Activated CD8-positive, alpha-beta memory T cell treated with anti-CD3 and anti-CD28 coated beads, Interleukin-2, amount 10 ng/mL, durations not matched to agents 7 days and 5 days (primary cell): ENCODE results near the gene UVSSA. TPM values are rescaled to one million over a fixed set of nuclear protein-coding genes. Genes with fewer than 3 reads are reported as not detected.

Experiments
- ATAC-seq: fragments of 150-1000 bp; cut with Tn5 transposase; one replicate; pipeline ENCODE4 v1.10.0; 2021; ENCODE audit warnings: moderate library complexity
- CTCF ChIA-PET: fragments of 350-600 bp; sonication (Branson Sonifier 250); formaldehyde crosslinking; loops from one replicate; lab custom pipeline; 2021; ENCODE audit warnings: antibody characterized with exemption; lab: Charles Lee
- DNase-seq: peaks from one replicate; pipeline ENCODE4 v3.0.0-alpha.2; 2020
- H3K27ac Mint-ChIP-seq: one replicate; pipeline ENCODE4 v1.8.0; 2021; ENCODE audit warnings: mild to moderate bottlenecking, mixed read lengths
- H3K27me3 Mint-ChIP-seq: one replicate; pipeline ENCODE4 v1.8.0; 2021; ENCODE audit warnings: mixed read lengths
- H3K36me3 Mint-ChIP-seq: one replicate; pipeline ENCODE4 v1.8.0; 2021; ENCODE audit warnings: mild to moderate bottlenecking, mixed read lengths
- H3K4me1 Mint-ChIP-seq: one replicate; pipeline ENCODE4 v1.8.0; 2021; ENCODE audit warnings: mixed read lengths
- H3K4me3 Mint-ChIP-seq: one replicate; pipeline ENCODE4 v1.8.0; 2021; ENCODE audit warnings: mild to moderate bottlenecking, moderate library complexity, mixed read lengths
- H3K9me3 Mint-ChIP-seq: one replicate; pipeline ENCODE4 v1.8.0; 2022; ENCODE audit warnings: low read depth, mixed read lengths
- total RNA-seq, 2 experiments: library from RNA; stranded (reverse); gene quantifications; one replicate each; pipeline ENCODE4 v1.2.3, GENCODE V29; 2021

Gene UVSSA
- total RNA-seq, 2 experiments from 2014 or later, result 18.2 to 25.2 TPM

DNA sequence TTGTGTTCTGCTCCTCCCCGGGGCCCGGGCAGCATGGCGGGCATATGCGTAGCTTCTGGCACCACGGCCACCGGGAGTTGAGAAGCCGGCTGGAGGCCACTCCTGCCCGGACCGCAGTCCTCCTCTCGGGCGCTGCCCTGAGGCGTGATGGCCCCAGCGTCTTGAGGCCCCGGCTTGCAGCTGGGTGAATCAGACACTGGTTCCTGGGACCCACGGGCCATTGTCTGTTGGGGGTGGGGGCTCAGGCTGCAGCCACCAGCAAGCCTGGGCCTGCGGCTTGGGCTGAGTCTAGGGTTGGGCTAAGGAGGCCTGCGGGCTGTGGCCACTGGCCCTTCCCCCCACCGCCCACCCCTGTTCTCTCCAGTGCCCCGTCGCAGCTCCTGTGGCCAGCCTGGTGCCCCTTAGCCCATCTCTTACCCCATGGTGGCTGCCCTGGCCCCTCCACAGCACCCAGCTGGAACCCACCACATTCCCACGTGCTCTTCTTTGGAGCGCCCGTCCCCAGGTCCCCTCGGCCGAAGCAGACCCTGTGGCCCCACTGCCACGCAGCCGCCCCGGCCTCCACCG lies 6.7 kb upstream of the UVSSA start:
- CTCF ChIA-PET, result no interaction called here
- H3K36me3 Mint-ChIP-seq, result peaks cover 45% of the 10 kb centered on the region

DNA sequence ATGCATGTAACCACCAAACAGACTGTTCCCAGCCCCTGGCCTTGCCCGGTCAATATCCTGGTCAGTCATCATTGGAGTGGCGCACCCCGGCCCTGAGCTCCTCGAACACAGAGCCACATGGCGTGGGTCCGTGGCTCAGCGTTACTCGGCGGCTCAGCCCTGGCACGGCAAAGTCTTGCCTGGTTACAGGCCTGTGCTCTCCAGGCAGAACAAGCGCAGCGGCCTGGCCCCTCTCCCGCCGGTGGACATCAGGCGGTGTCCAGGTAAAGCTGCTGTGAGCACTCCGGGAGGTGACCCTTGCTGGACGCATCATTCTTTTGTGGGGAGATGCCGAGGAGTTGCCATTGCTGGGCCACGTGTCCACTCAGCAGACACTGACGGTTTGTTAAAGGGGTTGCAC lies 6.1 kb upstream of the UVSSA start:
- H3K36me3 Mint-ChIP-seq, result peaks cover 45% of the 10 kb centered on the region

More for the DNA sequence above, 6.7 kb upstream of the UVSSA start:
- Mint-ChIP-seq H3K4me1 (peaks cover 22% of the 10 kb centered on the region), H3K9me3 (no peaks in the 10 kb centered on the region), H3K27ac (no peak overlapping the region), H3K4me3 (no peak overlapping the region), H3K27me3 (no peaks in the 10 kb centered on the region)
- ATAC-seq (no peak), DNase-seq (no peak)

DNA sequence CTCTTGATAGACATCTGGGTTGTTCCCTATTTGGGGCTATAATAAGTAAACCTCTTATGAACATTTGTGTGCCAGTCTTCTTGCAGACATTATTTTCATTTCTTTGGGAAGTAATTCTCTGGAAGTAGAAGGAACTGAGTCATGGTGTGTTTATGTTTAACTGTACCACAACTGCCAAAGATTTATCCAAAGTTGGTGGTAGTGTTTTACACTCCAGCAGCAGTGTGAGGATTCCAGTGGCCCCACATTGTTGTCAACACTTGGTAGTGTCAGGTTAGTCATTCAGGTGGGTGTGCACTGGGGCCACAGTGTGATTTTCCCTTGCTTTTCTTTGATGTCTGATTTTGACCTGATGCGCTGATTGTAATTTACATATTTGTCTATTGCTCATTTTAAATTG lies 5.0 kb upstream of the UVSSA start:
- CTCF ChIA-PET, result no interaction called here
- DNase-seq (no peak), ATAC-seq (no peak)
- H3K4me1 Mint-ChIP-seq, result peaks cover 18% of the 10 kb centered on the region
- H3K27me3 Mint-ChIP-seq, result no peaks in the 10 kb centered on the region
- H3K27ac Mint-ChIP-seq, result no peak overlapping the region
- H3K9me3 Mint-ChIP-seq, result no peaks in the 10 kb centered on the region
- H3K36me3 Mint-ChIP-seq, result peaks cover 35% of the 10 kb centered on the region
- H3K4me3 Mint-ChIP-seq, result no peak overlapping the region

More for the DNA sequence above, 6.1 kb upstream of the UVSSA start:
- Mint-ChIP-seq H3K4me3 (no peak overlapping the region), H3K9me3 (no peaks in the 10 kb centered on the region), H3K27ac (no peak overlapping the region), H3K4me1 (peaks cover 25% of the 10 kb centered on the region), H3K27me3 (no peaks in the 10 kb centered on the region)
- no peak for DNase-seq
- no peak for ATAC-seq
- CTCF ChIA-PET, result no interaction called here

DNA sequence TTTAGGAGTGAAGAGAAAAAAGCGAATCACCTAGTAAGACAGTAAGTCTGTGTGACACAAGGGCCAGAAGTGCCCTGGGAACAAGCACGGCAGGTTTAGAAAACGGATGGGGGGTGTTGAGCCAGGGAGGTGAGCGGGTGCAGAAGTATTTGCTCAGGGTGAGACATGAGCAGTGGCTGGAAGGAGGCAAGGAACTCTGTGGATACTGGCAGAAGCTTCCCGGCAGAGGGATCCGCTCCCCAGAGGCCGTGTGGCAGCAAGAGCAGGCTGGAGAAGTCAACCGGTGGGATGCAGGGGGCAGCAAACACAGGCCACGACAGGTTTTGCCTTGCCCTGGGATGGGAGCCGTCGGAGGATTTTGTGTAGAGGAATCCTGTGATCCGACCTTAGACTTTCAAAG lies 2.3 kb upstream of the UVSSA start:
- DNase-seq (no peak), ATAC-seq (no peak)
- Mint-ChIP-seq H3K4me3 (peak overlapping the region; percentile 56), H3K9me3 (no peaks in the 10 kb centered on the region), H3K27ac (peak overlapping the region; percentile 24), H3K27me3 (no peaks in the 10 kb centered on the region), H3K36me3 (peaks cover 14% of the 10 kb centered on the region), H3K4me1 (peaks cover 26% of the 10 kb centered on the region)
- CTCF ChIA-PET, result interaction anchor here (1.5 to 4.0 kb wide), 5 partner anchors 15 to 213 kb away, joined by 3 to 23 read pairs (median 11); partner anchors contain the start of gene MAEA

DNA sequence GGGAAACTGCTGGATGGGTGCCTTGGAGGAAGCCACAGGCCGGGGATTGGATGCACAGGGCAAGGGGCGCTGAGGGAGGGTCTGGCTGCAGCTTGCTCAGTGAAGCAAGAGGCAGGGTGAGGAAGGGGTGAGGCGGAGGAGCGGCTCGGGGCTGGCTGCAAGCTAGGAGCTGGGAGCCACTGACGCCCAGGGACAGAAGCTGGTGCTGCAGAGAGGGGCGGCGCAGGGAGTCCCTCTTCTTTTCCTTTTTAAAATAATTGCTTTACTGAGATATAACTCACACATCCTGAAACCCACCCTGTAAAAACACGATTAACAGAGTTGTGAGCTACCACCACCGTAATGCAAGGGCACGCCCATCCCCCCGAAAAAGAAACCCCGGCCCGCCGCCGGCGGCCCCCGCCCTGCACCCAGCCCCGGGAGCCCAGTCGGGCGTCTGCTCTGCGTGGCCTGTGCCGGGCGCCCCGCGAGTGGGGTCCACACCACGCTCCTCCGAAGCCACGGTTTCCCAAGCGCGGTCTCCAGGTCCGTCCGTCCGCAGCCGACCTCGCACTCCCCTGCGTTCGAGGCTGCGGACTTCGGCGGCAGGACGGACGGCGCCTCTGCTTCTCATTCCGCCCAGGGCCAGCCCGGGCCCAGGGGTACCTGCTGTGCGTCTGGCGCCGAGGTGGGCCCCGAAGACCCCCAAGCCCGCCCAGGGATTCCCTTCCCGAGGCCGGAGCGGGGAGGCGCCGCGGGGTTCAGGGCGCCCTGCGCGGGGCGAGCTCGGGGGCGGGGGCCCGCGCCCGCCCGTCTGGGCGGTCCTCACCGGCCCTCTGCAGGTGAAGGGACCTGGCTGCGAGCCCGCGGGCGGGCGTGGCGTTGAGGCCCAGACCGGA lies 866 bp upstream of the UVSSA start:
- Mint-ChIP-seq H3K27ac (peak overlapping the region; percentile 89), H3K4me3 (peak overlapping the region; percentile 85), H3K9me3 (no peaks in the 10 kb centered on the region), H3K4me1 (peaks cover 30% of the 10 kb centered on the region), H3K27me3 (no peaks in the 10 kb centered on the region), H3K36me3 (peaks cover 3% of the 10 kb centered on the region)
- peak; percentile 51 for ATAC-seq
- peak; percentile 74 for DNase-seq
- CTCF ChIA-PET, result interaction anchor here (0.6 to 4.0 kb wide), 23 partner anchors 10 to 359 kb away, joined by 3 to 23 read pairs (median 4); partner anchors contain the start of genes CTBP1 and MAEA

DNA sequence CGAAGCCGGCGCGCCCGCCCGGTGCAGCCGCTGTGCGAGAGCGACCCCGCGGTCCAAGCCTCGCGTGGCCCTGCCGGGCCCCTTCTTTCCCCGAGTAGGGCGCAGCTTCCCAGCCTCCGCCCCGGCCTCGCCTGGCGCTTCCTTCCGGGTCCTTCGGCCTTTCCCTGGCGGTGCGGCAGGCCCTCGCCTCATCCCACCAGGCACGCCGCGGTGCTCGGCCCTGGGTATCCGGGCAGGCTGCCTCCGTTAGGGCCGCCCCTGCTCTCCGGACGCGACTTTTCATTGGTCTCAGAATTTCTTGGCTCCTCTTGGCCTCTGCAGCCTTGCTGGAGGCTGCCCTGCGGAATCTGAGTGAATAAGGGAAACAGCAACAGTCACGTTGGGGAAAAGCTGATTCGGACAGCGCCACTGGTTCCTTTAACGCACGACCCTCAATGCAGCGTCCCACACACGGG lies 429 bp downstream of the UVSSA start:
- H3K27me3 Mint-ChIP-seq, result no peaks in the 10 kb centered on the region
- no peaks in the 10 kb centered on the region for H3K36me3 Mint-ChIP-seq
- H3K27ac Mint-ChIP-seq, result peak overlapping the region; percentile 96
- H3K4me3 Mint-ChIP-seq, result peak overlapping the region; percentile 84
- H3K9me3 Mint-ChIP-seq, result no peaks in the 10 kb centered on the region
- ATAC-seq (peak; percentile 31), DNase-seq (peak; percentile 73)
- H3K4me1 Mint-ChIP-seq, result peaks cover 38% of the 10 kb centered on the region
- CTCF ChIA-PET, result interaction anchor here (1.0 to 4.0 kb wide), 21 partner anchors 9 to 282 kb away, joined by 3 to 23 read pairs (median 5); partner anchors contain the start of genes CTBP1 and MAEA

DNA sequence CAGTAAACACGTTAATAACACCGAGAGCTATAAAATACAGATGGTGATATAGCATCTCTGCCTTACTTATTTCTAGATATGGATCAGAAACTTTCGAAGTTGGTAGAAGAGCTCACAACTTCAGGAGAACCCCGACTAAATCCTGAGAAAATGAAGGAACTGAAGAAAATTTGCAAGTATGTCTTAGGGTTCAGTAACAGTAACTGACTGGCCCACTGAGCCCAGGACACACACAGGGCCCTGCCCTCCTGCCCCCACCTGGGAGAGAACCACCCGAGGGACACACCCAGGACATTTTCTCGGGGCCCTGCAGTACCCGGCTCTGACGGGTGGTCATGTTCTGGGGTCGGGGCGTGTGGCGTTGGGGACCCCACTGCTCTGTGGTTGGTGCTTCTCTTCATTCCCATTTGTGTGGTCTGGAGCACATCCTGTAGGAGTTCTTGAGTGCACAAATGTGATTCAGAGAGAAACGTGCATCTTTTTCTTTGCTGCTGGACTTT lies 1.1 kb downstream of the UVSSA start:
- DNase-seq, result no peak
- CTCF ChIA-PET, result interaction anchor here (1.0 to 4.0 kb wide), 12 partner anchors 8 to 281 kb away, joined by 3 to 23 read pairs (median 6); partner anchors contain the start of gene CTBP1
- Mint-ChIP-seq H3K4me3 (peak overlapping the region; percentile 84), H3K36me3 (no peaks in the 10 kb centered on the region), H3K27ac (peak overlapping the region; percentile 96), H3K9me3 (no peaks in the 10 kb centered on the region), H3K27me3 (no peaks in the 10 kb centered on the region), H3K4me1 (peaks cover 38% of the 10 kb centered on the region)
- ATAC-seq, result no peak

DNA sequence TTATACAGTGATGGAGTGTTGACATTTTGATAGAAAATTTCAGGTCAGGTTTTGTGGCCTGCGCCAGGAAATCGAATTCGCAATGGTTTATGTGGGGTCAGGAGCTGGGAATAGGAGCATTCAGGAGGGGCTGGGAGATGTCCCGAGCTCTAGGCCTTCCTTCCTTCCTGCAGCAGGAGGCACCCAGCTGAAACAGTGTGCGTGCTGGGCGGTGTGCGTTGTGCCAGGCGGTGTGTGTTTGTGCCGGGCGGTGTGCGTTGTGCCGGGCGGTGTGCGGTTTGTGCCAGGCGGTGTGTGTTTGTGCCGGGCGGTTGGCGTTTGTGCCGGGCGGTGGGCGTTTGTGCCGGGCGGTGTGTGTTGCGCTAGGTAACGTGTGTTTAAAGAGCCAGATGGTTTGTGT lies 1.7 kb downstream of the UVSSA start:
- ATAC-seq, result no peak
- H3K9me3 Mint-ChIP-seq, result no peaks in the 10 kb centered on the region
- CTCF ChIA-PET, result interaction anchor here (1.2 to 4.0 kb wide), 8 partner anchors 58 to 281 kb away, joined by 3 to 23 read pairs (median 5); no protein-coding TSS in a partner anchor
- H3K36me3 Mint-ChIP-seq, result no peaks in the 10 kb centered on the region
- no peaks in the 10 kb centered on the region for H3K27me3 Mint-ChIP-seq
- H3K27ac Mint-ChIP-seq, result peak overlapping the region; percentile 96
- H3K4me3 Mint-ChIP-seq, result peak overlapping the region; percentile 18
- H3K4me1 Mint-ChIP-seq, result peaks cover 38% of the 10 kb centered on the region
- no peak for DNase-seq

DNA sequence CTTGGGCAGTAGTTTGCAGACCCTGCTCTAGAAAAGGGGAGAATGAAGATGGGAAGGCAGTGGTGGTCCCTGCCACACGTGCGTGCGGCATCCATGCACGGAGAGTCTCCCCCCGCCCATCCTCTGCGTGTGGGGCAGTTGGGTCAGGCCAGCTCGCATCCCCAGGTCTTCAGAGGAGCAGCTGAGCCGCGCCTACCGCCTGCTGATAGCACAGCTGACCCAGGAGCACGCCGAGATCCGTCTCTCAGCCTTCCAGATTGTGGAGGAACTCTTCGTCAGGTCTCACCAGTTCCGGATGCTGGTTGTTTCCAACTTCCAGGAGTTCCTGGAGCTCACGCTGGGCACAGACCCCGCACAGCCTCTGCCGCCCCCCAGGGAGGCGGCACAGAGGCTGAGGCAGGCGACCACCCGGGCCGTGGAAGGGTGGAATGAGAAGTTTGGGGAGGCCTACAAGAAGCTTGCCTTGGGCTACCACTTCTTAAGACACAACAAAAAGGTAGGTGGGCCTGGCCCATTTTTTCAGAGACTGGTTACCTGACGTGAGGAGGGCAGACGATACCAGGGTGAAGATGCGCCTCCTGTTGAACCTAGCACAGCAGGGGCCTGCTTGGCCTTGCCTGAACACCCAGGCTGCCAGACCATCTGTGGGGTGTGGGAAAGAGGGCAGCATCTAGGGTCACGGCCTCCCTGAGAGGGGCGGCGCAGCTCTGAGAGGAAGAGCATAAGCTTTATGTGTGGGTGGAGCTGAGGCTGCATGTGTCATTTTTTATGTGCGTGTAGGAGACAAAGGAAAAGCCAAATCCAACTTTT lies 2.6 kb downstream of the UVSSA start:
- Mint-ChIP-seq H3K9me3 (no peaks in the 10 kb centered on the region), H3K27me3 (no peaks in the 10 kb centered on the region), H3K36me3 (no peaks in the 10 kb centered on the region), H3K27ac (peak overlapping the region; percentile 42), H3K4me1 (peaks cover 37% of the 10 kb centered on the region), H3K4me3 (no peak overlapping the region)
- no peak for ATAC-seq
- CTCF ChIA-PET, result interaction anchor here (1.2 to 1.9 kb wide), 4 partner anchors 20 to 256 kb away, joined by 3 to 8 read pairs (median 4); no protein-coding TSS in a partner anchor
- no peak for DNase-seq

DNA sequence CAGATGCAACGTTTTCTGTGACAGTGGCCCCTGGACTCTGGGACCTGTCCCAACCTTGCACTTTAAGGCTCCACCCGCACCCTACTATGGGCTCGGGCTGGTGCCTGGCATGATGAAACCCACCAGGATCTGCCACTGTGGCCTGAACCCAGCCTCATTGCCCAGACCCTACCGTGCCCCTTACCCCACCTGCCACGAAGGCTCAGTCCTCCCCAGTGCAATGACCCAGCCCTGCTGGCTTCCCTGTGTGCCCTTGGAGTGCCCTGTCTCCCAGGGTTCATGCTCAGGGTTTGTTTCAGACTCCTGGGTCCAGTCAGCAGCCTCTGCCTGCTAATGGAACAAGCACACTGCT lies 3.1 kb downstream of the UVSSA start:
- Mint-ChIP-seq H3K4me3 (no peak overlapping the region), H3K9me3 (no peaks in the 10 kb centered on the region), H3K27ac (peak overlapping the region; percentile 61)

DNA sequence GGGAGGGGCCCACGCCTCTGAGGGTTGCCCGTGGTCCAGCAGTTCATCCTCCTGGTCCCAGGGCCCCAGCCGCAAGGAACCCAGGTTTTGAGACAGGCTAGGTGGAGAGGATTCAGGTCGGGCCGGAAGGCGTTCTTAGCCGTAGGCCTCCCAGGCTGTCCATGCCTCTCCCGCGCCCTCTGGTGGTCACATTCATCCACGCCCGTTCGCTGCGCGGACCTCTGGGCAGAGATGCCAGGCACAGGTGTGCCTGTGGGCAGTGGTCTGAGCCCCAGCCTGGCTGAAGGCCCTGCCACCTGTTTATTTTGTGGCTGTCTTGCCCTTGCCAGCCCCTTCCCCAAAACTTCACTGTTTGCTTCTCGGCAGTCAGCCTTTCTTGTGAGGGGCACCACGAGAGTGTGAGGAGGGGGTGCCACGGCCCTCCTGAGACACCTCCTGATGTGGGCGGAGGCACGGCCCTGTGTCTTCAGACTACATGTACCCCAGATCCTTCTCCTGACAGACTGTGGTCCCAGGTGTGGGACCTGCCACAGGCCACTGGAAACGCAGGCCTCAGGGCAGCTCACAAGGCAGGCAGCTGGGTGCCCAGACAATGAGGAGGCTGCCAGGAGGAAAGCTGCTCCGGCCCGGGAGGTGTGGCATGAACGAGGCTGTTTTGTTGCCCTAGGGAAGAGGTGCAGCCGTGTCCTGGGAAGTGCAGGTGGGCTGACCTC lies 5.0 kb downstream of the UVSSA start:
- Mint-ChIP-seq H3K27me3 (no peaks in the 10 kb centered on the region), H3K4me1 (peaks cover 27% of the 10 kb centered on the region), H3K4me3 (no peak overlapping the region), H3K9me3 (no peaks in the 10 kb centered on the region), H3K27ac (peak overlapping the region; percentile 70), H3K36me3 (no peaks in the 10 kb centered on the region)
- peak; percentile 93 for DNase-seq
- ATAC-seq, result peak; percentile 45
- CTCF ChIA-PET, result interaction anchor here (1.0 to 3.6 kb wide), 4 partner anchors 40 to 221 kb away, joined by 3 to 13 read pairs (median 4); partner anchors contain the start of gene MAEA

More for the DNA sequence above, 3.1 kb downstream of the UVSSA start:
- Mint-ChIP-seq H3K4me1 (peaks cover 32% of the 10 kb centered on the region), H3K36me3 (no peaks in the 10 kb centered on the region), H3K27me3 (no peaks in the 10 kb centered on the region)
- CTCF ChIA-PET, result interaction anchor here (0.9 to 1.6 kb wide), 6 partner anchors 21 to 255 kb away, joined by 3 to 5 read pairs (median 3); no protein-coding TSS in a partner anchor
- DNase-seq (no peak), ATAC-seq (no peak)

DNA sequence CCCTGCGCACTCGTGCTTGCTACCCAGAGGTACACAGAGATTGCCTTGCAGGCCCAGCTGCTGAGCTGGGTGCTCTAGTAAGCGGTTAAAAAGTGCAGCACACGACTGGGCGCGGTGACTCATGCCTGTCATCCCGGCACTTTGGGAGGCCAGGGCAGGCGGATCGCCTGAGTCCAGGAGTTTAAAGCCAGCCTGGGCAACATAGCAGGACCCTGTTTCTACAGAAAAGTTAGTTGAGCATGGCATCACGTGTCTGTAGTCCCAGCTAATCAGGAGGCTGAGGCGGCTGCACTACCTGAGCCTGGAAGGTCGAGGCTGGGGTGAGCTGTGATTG lies 5.5 kb downstream of the UVSSA start:
- DNase-seq (no peak), ATAC-seq (no peak)
- Mint-ChIP-seq H3K27me3 (no peaks in the 10 kb centered on the region), H3K9me3 (no peaks in the 10 kb centered on the region), H3K4me3 (no peak overlapping the region), H3K36me3 (no peaks in the 10 kb centered on the region), H3K4me1 (peaks cover 27% of the 10 kb centered on the region), H3K27ac (no peak overlapping the region)
- CTCF ChIA-PET, result interaction anchor here (1.0 to 3.6 kb wide), 4 partner anchors 40 to 221 kb away, joined by 3 to 13 read pairs (median 4); partner anchors contain the start of gene MAEA
